Vagina (tissue), 2 donors: ENCODE results near the gene PNKD. TPM values are rescaled to one million over a fixed set of nuclear protein-coding genes. Genes with fewer than 3 reads are reported as not detected.

Source experiments
- DNase-seq, 2 donors: peaks; one replicate each; pipeline ENCODE4 v3.0.0-alpha.2; 2017; ENCODE audit errors: extremely low spot score in 2 of 2
- H3K27ac ChIP-seq: fragments of 200-600 bp; sonication (generic); one replicate; pipeline ENCODE4 v1.5.1; 2019
- H3K27me3 ChIP-seq: fragments of 200-600 bp; sonication (generic); one replicate; pipeline ENCODE4 v1.5.1; 2019
- H3K36me3 ChIP-seq, 2 donors: fragments of 200-600 bp; sonication (generic); one replicate each; pipeline ENCODE4 v1.5.1; 2017 to 2019
- H3K4me1 ChIP-seq: fragments of 200-600 bp; sonication (generic); one replicate; pipeline ENCODE4 v1.5.1; 2019
- H3K4me3 ChIP-seq, 2 donors: fragments of 200-600 bp; sonication (generic); 1 replicate in 1 of 2; 2 replicates in 1 of 2; pipeline ENCODE4 v1.5.1; 2016 to 2019
- H3K9me3 ChIP-seq: fragments of 200-600 bp; sonication (generic); one replicate; pipeline ENCODE4 v1.5.1; 2019
- CTCF ChIP-seq, 3 experiments: fragments of 450-650 bp in 2 of 3; fragments of 200-600 bp in 1 of 3; sonication (generic) in 1 of 3; IDR thresholded peaks; one replicate each; pipeline ENCODE4 v1.5.1; 2017 to 2019; ENCODE audit warnings: antibody characterized with exemption in 3 of 3, mild to moderate bottlenecking in 2 of 3, moderate library complexity in 2 of 3
- POLR2A ChIP-seq, 2 donors: fragments of 450-650 bp; IDR thresholded peaks; one replicate each; pipeline ENCODE4 v1.6.1; 2017; ENCODE audit warnings: antibody characterized with exemption in 2 of 2, mild to moderate bottlenecking in 2 of 2, moderate library complexity in 2 of 2
- POLR2AphosphoS5 ChIP-seq, 2 donors: sonication (generic); formaldehyde crosslinking; IDR thresholded peaks; one replicate each; pipeline ENCODE4 v1.9.0; 2017; ENCODE audit warnings: antibody characterized with exemption in 2 of 2, mild to moderate bottlenecking in 2 of 2, low read depth in 1 of 2; ENCODE audit not compliant: insufficient read depth in 1 of 2
- intact Hi-C: fragments of 100-400 bp; cut with DNase I; formaldehyde crosslinking; loops from one replicate; pipeline ENCODE4 v1.15.1; 2023
- total RNA-seq: library from RNA; depleted of rRNA; stranded (reverse); fragments of >200 nt; gene quantifications from one replicate; pipeline ENCODE4 v1.2.3, GENCODE V29; 2016

Gene PNKD
- total RNA-seq, 1 donor from 2014 or later: 28.7 TPM

GRCh38 chr2:218253232-218253625 is 17.1 kb upstream of the PNKD start:
- TF ChIP-seq CTCF (IDR thresholded peaks at IDR 0.05) (no peak), POLR2A (IDR thresholded peaks at IDR 0.05) (no peak), POLR2AphosphoS5 (IDR thresholded peaks at IDR 0.05; ENCODE audit: insufficient read depth in 1 of 2, low read depth in 1 of 2) (no peak)
- peaks cover 4 to 76% of the 10 kb centered on the region in 2 donors for H3K36me3 ChIP-seq
- no peaks in the 10 kb centered on the region for H3K27me3 ChIP-seq
- no peaks in the 10 kb centered on the region for H3K9me3 ChIP-seq
- H3K27ac ChIP-seq: no peak overlapping the region
- H3K4me1 ChIP-seq: peaks cover 2% of the 10 kb centered on the region
- DNase-seq: no peak
- intact Hi-C loops: loop anchor here (10.0 kb wide), 1 partner anchor 68 kb away; no protein-coding TSS in a partner anchor
- H3K4me3 ChIP-seq: no peak overlapping the region

- intact Hi-C loops: loop anchor here (10.0 kb wide), 1 partner anchor 71 kb away; no protein-coding TSS in a partner anchor
- DNase-seq: no peak
Measured at GRCh38 chr2:218255446-218255845, 14.9 kb upstream of the PNKD start.

GRCh38 chr2:218256612-218257350 is 13.5 kb upstream of the PNKD start:
- DNase-seq: no peak
- H3K36me3 ChIP-seq: peaks cover 0 to 41% of the 10 kb centered on the region in 2 donors

More at GRCh38 chr2:218255446-218255845, 14.9 kb upstream of the PNKD start:
- H3K27me3 ChIP-seq: no peaks in the 10 kb centered on the region
- H3K27ac ChIP-seq: no peak overlapping the region
- peaks cover 0 to 54% of the 10 kb centered on the region in 2 donors for H3K36me3 ChIP-seq
- no peak for TF ChIP-seq POLR2A (IDR thresholded peaks at IDR 0.05)
- no peak overlapping the region for H3K4me3 ChIP-seq
- no peaks in the 10 kb centered on the region for H3K9me3 ChIP-seq
- H3K4me1 ChIP-seq: peaks cover 23% of the 10 kb centered on the region

GRCh38 chr2:218257390-218257981 is 12.8 kb upstream of the PNKD start:
- intact Hi-C loops: loop anchor here (10.0 kb wide), 1 partner anchor 73 kb away; no protein-coding TSS in a partner anchor
- Histone ChIP-seq H3K9me3 (no peaks in the 10 kb centered on the region), H3K27ac (no peak overlapping the region), H3K27me3 (no peaks in the 10 kb centered on the region), H3K4me1 (peaks cover 29% of the 10 kb centered on the region), H3K36me3 (peaks cover 0 to 35% of the 10 kb centered on the region in 2 donors), H3K4me3 (no peak overlapping the region)
- TF ChIP-seq CTCF (IDR thresholded peaks at IDR 0.05): peak; percentile 8 to 25 (median 14)
- TF ChIP-seq POLR2A (IDR thresholded peaks at IDR 0.05): no peak
- TF ChIP-seq POLR2AphosphoS5 (IDR thresholded peaks at IDR 0.05; ENCODE audit: insufficient read depth in 1 of 2, low read depth in 1 of 2): no peak
- no peak for DNase-seq

More at GRCh38 chr2:218256612-218257350, 13.5 kb upstream of the PNKD start:
- H3K4me1 ChIP-seq: peaks cover 29% of the 10 kb centered on the region
- H3K27me3 ChIP-seq: no peaks in the 10 kb centered on the region
- TF ChIP-seq POLR2AphosphoS5 (IDR thresholded peaks at IDR 0.05; ENCODE audit: insufficient read depth in 1 of 2, low read depth in 1 of 2) (no peak), POLR2A (IDR thresholded peaks at IDR 0.05) (no peak), CTCF (IDR thresholded peaks at IDR 0.05) (no peak)
- no peaks in the 10 kb centered on the region for H3K9me3 ChIP-seq
- H3K27ac ChIP-seq: no peak overlapping the region
- no peak overlapping the region for H3K4me3 ChIP-seq
- intact Hi-C loops: loop anchor here (10.0 kb wide), 1 partner anchor 72 kb away; no protein-coding TSS in a partner anchor

- Histone ChIP-seq H3K27me3 (no peaks in the 10 kb centered on the region), H3K27ac (peak overlapping the region; percentile 80), H3K4me1 (peaks cover 29% of the 10 kb centered on the region), H3K9me3 (no peaks in the 10 kb centered on the region), H3K36me3 (peaks cover 0 to 39% of the 10 kb centered on the region in 2 donors), H3K4me3 (peak overlapping the region in 1 of 2 donors; percentile 11)
- intact Hi-C loops: loop anchor here (10.0 kb wide), 1 partner anchor 75 kb away; no protein-coding TSS in a partner anchor
- TF ChIP-seq POLR2AphosphoS5 (IDR thresholded peaks at IDR 0.05; ENCODE audit: insufficient read depth in 1 of 2, low read depth in 1 of 2) (peak in 1 of 2 donors; percentile 68), CTCF (IDR thresholded peaks at IDR 0.05) (no peak), POLR2A (IDR thresholded peaks at IDR 0.05) (peak in 1 of 2 donors; percentile 3)
- DNase-seq: peak in 1 of 2 donors; percentile 92
Measured at GRCh38 chr2:218259099-218259961, 11.0 kb upstream of the PNKD start.
